COR-L47 (cell line): ENCODE data around the gene RIPK1.
A peak's percentile ranks its signal among the peaks of the same experiment; 100 is the strongest.
"Not testable (repeated sequence)": the region's sequence is repeated elsewhere in the genome, so short reads cannot be mapped to it uniquely, and the experiment has no call there.

ENCODE experiments used
- DNase-seq: peaks from one replicate; lab custom pipeline; 2025; lab: John Stamatoyannopoulos, UW

RIPK1 gene

DNA sequence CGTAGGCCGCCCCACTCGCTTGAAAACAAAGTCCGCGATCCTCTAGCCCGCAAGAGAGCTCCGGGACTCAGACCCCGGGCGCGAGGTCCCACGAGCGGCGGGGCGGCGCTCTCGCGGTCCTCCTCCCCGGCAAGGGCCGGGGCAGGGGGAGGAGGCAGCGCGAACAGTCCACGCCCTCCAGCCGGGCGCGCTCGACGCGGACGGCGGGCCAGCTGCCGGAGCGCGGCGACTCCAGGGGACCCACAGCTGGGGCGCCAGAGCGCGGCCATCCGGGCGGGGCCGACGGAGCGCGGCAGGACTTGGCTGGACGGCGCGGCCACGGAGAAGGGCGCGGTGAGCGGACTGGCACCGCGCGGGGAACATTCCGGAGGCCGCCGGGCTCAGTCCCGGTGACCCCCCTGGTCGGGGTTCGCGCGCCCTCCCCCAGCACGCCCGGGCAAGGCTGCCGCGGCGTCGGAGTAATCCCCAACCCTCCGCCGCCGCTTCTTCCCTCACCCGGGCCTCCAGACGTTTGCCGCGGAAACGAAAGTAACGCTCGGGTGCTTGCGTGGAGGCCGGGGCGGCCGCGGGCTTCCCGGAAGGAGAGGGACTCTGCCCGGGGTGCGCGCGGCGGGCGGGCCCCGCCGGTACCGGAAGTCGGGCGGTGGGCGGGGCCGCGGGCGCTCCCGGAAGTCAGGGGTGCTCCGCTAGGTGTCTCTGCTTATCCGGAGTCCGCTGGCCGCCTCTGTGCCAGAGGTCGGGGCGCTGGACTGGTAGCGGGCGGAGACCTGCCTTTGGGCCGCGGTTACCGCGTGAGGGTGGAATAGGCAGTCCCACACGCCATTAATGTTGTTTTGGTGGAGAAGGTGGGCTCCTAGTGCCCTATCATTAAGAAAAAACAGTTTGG, at the start of gene RIPK1:
Gene RIPK1, plus strand, starts transcription at position 166 of the 886 bp plus-strand sequence. CDS start 8,330 bp downstream, outside the sequence.
- peak; percentile 85 for DNase-seq

DNA sequence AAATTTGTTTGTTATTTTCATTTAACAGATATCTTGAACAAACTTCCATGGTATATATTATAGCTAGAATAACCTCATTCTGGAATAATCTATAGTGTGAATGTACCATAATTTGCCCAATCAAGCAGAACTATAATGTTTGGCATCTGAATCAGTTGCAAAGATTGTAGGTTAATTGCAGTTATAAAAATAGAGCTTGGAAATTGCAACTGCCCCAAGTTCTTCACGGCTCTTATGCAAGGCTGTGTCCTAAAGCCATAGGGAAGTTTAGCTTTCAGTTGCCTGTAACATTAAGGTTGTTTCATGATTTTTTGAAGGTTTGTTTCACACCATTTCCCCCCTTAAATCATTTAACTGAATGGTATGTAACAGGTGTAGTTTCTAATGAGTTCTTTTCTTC, 49.2 kb upstream of the RIPK1 start:
- DNase-seq, result no peak

GRCh38 chr6:3019749-3020320, 48.5 kb upstream of the RIPK1 start:
- no peak for DNase-seq

DNA sequence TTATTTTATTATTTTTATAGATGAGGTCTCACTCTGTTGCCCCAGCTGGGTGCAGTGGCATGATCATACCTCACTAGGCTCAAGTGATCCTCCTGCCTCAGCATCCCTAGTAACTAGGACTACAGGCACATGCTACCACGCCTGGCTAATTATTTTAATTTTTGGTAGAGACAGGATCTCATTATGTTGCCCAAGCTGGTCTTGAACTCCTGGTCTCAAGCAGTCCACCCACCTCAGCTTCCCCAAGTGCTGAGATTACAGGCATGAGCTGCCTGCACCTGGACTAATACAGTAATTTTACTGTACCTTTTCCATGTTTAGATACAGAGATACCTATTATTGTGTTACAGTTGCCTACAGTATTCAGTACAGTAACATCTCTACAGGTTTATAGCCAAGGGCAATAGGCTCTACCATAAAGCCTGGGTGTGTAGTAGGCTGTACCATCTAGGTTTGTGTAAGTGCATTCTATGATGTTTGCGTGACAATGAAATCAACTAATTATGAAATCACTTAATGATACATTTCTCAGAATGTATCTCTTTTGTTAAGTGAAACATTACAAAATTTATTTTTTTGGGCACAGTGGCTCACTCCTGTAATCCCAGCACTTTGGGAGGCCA, 47.2 kb upstream of the RIPK1 start:
- not testable (repeated sequence) for DNase-seq

GRCh38 chr6:3022765-3023662, 45.3 kb upstream of the RIPK1 start:
- DNase-seq, result no peak

- DNase-seq, result peak; percentile 2
Observed at GRCh38 chr6:3023663-3024483, 44.4 kb upstream of the RIPK1 start.

DNA sequence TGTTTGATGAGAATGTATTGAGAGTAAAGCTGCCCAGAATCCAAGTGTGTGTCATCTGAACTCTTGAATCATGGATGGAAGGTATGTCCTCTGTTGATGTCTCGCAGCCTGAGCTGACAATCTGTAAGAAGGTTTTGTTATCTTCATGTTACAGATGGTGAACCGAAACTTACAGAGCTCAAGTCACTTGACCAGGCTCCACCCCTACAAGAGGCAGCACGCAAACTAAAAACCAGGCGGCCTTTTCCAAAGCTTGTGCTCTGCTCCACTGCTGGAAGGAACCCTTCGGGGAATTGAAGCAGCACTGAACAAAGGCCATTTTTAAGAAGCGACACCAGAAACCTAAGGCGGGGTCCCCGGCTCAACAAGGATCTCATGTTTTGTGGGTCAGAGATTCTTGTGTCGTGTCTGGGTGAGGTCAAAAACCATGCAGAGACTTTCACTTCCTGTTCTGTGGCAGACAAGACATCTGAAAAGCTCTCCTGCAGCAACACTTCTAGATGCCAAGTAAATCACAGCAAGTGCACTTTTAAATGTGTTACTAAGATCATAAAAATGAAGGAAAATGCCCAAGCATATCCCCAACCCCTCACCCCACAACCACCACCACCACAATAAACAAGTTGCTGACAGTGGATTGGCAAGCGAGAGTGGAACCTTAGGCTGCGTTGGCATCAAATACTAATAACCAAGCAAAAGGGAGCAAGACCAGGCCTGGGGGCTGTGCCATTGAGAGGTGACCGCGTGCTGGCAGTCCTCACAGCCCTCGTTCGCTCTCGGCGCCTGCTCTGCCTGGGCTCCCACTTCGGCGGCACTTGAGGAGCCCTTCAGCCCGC, 41.3 kb upstream of the RIPK1 start:
- no peak for DNase-seq

DNA sequence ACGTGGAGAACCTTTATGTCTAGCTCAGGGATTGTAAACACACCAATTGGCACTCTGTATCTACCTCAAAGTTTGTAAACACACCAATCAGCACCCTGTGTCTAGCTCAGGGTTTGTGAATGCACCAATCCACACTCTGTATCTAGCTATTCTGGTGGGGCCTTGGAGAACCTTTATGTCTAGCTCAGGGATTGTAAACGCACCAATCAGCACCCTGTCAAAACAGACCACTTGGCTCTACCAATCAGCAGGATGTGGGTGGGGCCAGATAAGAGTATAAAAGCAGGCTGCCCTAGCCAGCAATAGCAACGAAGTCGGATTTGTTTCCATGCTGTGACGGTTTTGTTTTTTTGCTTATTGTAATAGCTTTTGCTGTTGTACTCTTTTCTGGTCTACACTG, 40.1 kb upstream of the RIPK1 start:
- not testable (repeated sequence) for DNase-seq

DNA sequence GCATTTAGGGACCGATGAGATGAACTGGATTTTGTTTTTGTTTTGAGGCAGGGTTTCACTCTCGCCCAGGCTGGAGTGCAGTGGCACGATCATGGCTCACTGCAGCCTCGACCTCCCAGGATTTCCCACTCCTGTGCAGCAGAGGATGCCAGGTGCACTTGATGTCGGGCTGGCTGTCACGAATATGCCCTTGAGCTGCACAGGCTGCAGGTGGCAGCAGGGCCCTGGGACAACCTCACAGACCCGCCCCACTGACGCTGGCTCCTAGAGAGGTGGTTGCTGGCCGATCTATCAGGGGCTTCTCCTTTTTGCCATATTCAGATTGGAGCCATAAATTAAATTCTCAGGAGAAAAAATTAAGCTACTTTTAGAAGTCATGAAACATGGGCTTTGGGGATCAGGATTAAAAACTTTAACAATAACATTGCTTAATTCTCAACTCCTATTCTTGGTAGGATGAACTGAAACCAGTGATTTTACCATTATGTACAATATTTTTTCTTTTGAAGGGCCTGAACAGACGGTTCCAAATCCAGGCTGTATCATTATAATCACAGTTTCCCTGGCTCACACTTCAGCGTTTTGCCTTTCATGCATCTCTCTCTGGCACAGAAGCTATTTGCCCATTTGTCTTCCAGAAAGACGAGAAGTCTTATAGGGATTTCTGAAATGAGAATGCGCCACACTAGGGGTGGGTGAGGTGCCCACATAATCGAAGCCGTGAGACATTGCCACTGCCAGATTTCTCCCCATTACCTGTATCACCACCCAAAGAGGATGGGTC, 36.2 kb upstream of the RIPK1 start:
- DNase-seq, result peak; percentile 17

GRCh38 chr6:3032986-3033385, 35.3 kb upstream of the RIPK1 start:
- DNase-seq, result no peak

DNA sequence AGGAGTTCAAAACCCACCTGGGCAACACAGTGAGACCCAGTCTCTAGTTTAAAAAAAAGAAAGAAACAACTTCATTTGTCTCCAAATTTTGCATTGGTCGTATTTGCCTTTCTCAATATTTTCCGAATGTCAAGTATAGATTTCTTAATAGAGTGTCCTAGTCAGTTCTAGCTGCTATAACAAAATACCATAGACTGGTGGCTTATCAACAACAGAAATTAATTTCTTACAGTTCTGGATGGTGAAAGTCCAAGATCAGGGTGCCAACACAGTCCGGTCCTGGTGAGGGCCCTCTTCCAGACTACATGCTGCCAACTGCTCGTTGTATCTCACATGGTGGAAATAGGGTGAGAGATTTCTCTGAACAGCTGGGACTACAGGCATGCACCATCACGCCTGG, 34.6 kb upstream of the RIPK1 start:
- no peak for DNase-seq

GRCh38 chr6:3035397-3035796, 32.9 kb upstream of the RIPK1 start:
- DNase-seq, result no peak

DNA sequence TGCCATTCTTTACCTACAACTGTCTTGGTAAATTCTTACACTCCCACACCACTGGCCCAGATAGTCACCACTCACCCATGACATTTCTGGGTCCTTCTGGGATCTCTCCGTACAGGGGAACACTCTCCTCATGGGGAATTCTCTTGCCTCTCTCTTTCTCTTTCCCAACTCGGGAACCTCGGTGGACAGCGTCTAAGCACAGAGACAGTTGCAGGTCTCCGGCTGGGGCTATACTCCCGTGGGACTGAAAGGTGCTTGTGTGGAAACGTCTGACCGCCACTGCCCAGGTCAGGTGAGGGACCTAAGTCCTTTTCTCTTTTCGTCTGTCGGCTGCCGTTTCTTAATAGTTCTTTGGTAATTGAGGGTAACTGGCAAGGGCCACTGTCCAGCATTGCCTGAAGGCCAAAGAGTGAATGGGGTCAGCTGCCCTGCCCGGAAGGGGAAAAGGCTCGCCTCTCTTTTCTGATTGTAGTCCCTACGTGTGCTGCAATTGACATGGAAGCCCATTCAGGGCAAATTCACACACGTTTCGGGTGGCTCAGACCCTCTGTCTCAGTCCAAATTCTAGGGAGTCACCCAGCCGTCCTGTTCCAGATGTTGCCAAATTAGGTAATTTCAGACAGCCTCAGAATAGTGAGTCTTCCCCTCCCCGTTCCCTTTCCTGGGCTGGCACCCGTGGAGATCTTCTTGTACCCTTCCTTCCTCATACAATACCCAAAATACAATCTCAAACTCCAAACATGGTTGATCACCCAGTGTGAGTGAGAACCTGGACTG, 31.2 kb upstream of the RIPK1 start:
- DNase-seq, result no peak

GRCh38 chr6:3037638-3038365, 30.5 kb upstream of the RIPK1 start:
- no peak for DNase-seq

DNA sequence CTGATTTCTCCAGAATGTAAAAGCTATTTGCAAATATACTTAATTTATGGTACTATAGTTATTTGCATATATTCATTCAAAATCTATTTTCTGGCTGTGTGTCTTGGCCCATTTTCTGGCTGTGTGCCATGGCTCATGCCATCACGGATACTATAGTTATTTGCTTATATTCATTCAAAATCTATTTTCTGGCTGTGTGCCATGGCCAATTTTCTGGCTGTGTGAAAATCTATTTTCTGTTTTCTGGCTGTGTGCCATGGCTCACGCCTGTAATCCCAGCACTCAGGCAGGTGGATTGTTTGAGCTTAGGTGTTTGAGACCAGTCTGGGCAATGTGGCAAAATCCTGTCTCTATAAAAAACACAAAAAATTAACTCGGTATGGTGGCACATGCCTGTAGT, 28.9 kb upstream of the RIPK1 start:
- DNase-seq, result peak; percentile 95

- DNase-seq, result no peak
Observed at GRCh38 chr6:3041147-3041546, 27.1 kb upstream of the RIPK1 start.

DNA sequence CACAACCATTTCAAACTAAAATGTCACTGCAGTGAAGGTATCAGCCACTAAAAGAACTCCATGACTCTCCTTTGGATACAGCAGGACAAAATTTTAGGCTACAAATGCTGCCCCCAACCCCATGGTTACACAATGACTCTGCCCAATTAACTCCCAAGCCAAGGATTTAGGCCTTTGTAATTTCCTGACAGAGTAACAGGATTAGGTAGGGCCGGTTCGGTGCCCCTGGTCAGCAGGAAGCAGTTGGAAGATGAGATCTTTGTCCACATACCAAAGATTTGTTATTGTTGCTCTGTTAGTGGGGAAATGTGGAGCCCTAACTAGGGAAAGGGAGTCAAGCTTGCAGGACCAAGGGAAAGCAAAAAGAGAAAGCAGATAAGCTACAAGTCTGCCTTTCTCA, 26.7 kb upstream of the RIPK1 start:
- no peak for DNase-seq

- peak; percentile 91 for DNase-seq
Observed at GRCh38 chr6:3045369-3045768, 22.9 kb upstream of the RIPK1 start.
